ENCODE data around the gene CLEC4F.
"Not testable (repeated sequence)": the region's sequence is repeated elsewhere in the genome, so short reads cannot be mapped to it uniquely, and the experiment has no call there.

Gene CLEC4F

GRCh38 chr2:70801607-70802263 is 18.7 kb downstream of the CLEC4F start:
- H3K79me2 ChIP-seq (ENCODE audit: control insufficient read depth, low read length) = no peaks in the 10 kb centered on the region
- no peaks in the 10 kb centered on the region for H3F3A ChIP-seq (ENCODE audit: control insufficient read depth, insufficient read depth)
- no peak overlapping the region for H3K4me2 ChIP-seq (ENCODE audit: low read length)
- H3K27ac ChIP-seq (ENCODE audit: low read depth, low read length) = no peak overlapping the region
- TF ChIP-seq EZH2phosphoT487 (IDR thresholded peaks at IDR 0.05; ENCODE audit: borderline replicate concordance, low read length) = no peak
- TF ChIP-seq CTCF (IDR thresholded peaks at IDR 0.05; ENCODE audit: low read depth, low read length, poor library complexity, severe bottlenecking) = no peak
- H4K20me1 ChIP-seq (ENCODE audit: control insufficient read depth, insufficient read depth, low read depth, low read length) = no peaks in the 10 kb centered on the region
- H3K27me3 ChIP-seq (ENCODE audit: control insufficient read depth, low read length) = peaks cover 5% of the 10 kb centered on the region; the same call in 1 of the 2 replicates
- H3K4me3 ChIP-seq (ENCODE audit: low read length) = no peak overlapping the region
- no peaks in the 10 kb centered on the region for H3K9me2 ChIP-seq (replicated peaks; ENCODE audit: control insufficient read depth, low read length)
- H3K36me3 ChIP-seq (ENCODE audit: control insufficient read depth, low read length) = no peaks in the 10 kb centered on the region
- no peaks in the 10 kb centered on the region for H3K4me1 ChIP-seq (ENCODE audit: control insufficient read depth, low read length)
- H3K9me3 ChIP-seq (ENCODE audit: control insufficient read depth, insufficient read depth, low read length) = 0 out of 2 replicates have a peak, but pooled peaks cover 3% of the 10 kb centered on the region

- Histone ChIP-seq H4K20me1 (ENCODE audit: control insufficient read depth, insufficient read depth, low read depth, low read length) (no peaks in the 10 kb centered on the region), H3K9me2 (replicated peaks; ENCODE audit: control insufficient read depth, low read length) (no peaks in the 10 kb centered on the region), H3K27me3 (ENCODE audit: control insufficient read depth, low read length) (peaks cover 5% of the 10 kb centered on the region; the same call in 1 of the 2 replicates), H3K4me2 (ENCODE audit: low read length) (no peak overlapping the region), H3K4me1 (ENCODE audit: control insufficient read depth, low read length) (no peaks in the 10 kb centered on the region), H3K27ac (ENCODE audit: low read depth, low read length) (no peak overlapping the region), H3K9me3 (ENCODE audit: control insufficient read depth, insufficient read depth, low read length) (0 out of 2 replicates have a peak, but pooled peaks cover 3% of the 10 kb centered on the region), H3K4me3 (ENCODE audit: low read length) (no peak overlapping the region), H3F3A (ENCODE audit: control insufficient read depth, insufficient read depth) (no peaks in the 10 kb centered on the region), H3K36me3 (ENCODE audit: control insufficient read depth, low read length) (no peaks in the 10 kb centered on the region), H3K79me2 (ENCODE audit: control insufficient read depth, low read length) (no peaks in the 10 kb centered on the region)
- no peak for TF ChIP-seq CTCF (IDR thresholded peaks at IDR 0.05; ENCODE audit: low read depth, low read length, poor library complexity, severe bottlenecking)
- no peak for TF ChIP-seq EZH2phosphoT487 (IDR thresholded peaks at IDR 0.05; ENCODE audit: borderline replicate concordance, low read length)
Measured at GRCh38 chr2:70799706-70800105, 20.7 kb downstream of the CLEC4F start.

- not testable (repeated sequence) for H3K4me1 ChIP-seq (ENCODE audit: control insufficient read depth, low read length)
Measured at GRCh38 chr2:70797996-70798395, 22.4 kb downstream of the CLEC4F start.

GRCh38 chr2:70797506-70797905 is 22.9 kb downstream of the CLEC4F start:
- no peaks in the 10 kb centered on the region for H3K9me2 ChIP-seq (replicated peaks; ENCODE audit: control insufficient read depth, low read length)
- H3K79me2 ChIP-seq (ENCODE audit: control insufficient read depth, low read length) = no peaks in the 10 kb centered on the region
- H3K4me2 ChIP-seq (ENCODE audit: low read length) = no peak overlapping the region
- no peaks in the 10 kb centered on the region for H3F3A ChIP-seq (ENCODE audit: control insufficient read depth, insufficient read depth)
- no peaks in the 10 kb centered on the region for H3K4me1 ChIP-seq (ENCODE audit: control insufficient read depth, low read length)
- H3K27ac ChIP-seq (ENCODE audit: low read depth, low read length) = no peak overlapping the region
- no peak overlapping the region for H3K4me3 ChIP-seq (ENCODE audit: low read length)
- no peaks in the 10 kb centered on the region for H4K20me1 ChIP-seq (ENCODE audit: control insufficient read depth, insufficient read depth, low read depth, low read length)
- H3K27me3 ChIP-seq (ENCODE audit: control insufficient read depth, low read length) = peaks cover 5% of the 10 kb centered on the region; the same call in 1 of the 2 replicates
- TF ChIP-seq CTCF (IDR thresholded peaks at IDR 0.05; ENCODE audit: low read depth, low read length, poor library complexity, severe bottlenecking) = no peak
- no peaks in the 10 kb centered on the region for H3K36me3 ChIP-seq (ENCODE audit: control insufficient read depth, low read length)
- 0 out of 2 replicates have a peak, but pooled peaks cover 3% of the 10 kb centered on the region for H3K9me3 ChIP-seq (ENCODE audit: control insufficient read depth, insufficient read depth, low read length)

More at GRCh38 chr2:70797996-70798395, 22.4 kb downstream of the CLEC4F start:
- not testable (repeated sequence) for H3K27me3 ChIP-seq (ENCODE audit: control insufficient read depth, low read length); H3K4me3 ChIP-seq (ENCODE audit: low read length); H3F3A ChIP-seq (ENCODE audit: control insufficient read depth, insufficient read depth); H3K27ac ChIP-seq (ENCODE audit: low read depth, low read length); H3K9me3 ChIP-seq (ENCODE audit: control insufficient read depth, insufficient read depth, low read length); H3K36me3 ChIP-seq (ENCODE audit: control insufficient read depth, low read length); H3K4me2 ChIP-seq (ENCODE audit: low read length); H4K20me1 ChIP-seq (ENCODE audit: control insufficient read depth, insufficient read depth, low read depth, low read length); H3K9me2 ChIP-seq (replicated peaks; ENCODE audit: control insufficient read depth, low read length); H3K79me2 ChIP-seq (ENCODE audit: control insufficient read depth, low read length)
